GM12875 (cell line): ENCODE results near the gene NT5C1A.

ENCODE experiments used
- H3K4me3 ChIP-seq: one replicate; pipeline ENCODE4 v1.5.1; 2011; ENCODE audit warnings: low read depth, low read length, control low read depth
- TF ChIP-seq, protein P1 (sequence below): IDR thresholded peaks from 2 replicates; pipeline ENCODE4 v1.5.1; 2011; ENCODE audit warnings: low read depth, mild to moderate bottlenecking, control low read depth, inconsistent platforms, low read length, moderate library complexity, borderline replicate concordance; ENCODE audit not compliant: insufficient read depth

Gene NT5C1A

DNA sequence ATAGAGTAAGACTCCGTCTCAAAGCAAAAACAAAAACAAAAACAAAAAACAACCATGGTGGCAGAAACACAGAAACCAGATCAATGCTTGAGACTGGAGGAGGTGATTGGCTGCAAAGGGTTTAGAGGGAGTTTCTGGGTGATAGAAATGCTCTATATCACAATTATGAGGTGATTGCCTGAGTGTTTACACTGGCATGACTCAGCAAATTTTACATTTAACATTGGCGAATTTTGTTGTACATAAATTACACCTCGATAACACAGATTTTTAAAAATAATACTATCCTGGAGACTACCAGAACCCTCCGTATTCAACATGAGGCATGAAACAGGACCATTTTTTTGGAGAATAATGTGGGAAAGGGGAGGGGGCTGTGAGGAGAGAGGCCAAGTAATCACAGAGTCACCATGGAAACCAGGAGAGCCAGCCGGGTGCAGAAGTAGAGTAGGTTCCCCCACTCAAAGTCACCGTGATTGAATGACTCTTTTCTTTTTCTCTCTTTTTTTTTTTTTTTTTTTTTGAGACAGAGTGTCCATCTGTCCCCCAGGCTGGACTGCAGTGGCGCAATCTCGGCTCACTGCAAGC, 56.7 kb downstream of the NT5C1A start:
- TF ChIP-seq, protein P1, sequence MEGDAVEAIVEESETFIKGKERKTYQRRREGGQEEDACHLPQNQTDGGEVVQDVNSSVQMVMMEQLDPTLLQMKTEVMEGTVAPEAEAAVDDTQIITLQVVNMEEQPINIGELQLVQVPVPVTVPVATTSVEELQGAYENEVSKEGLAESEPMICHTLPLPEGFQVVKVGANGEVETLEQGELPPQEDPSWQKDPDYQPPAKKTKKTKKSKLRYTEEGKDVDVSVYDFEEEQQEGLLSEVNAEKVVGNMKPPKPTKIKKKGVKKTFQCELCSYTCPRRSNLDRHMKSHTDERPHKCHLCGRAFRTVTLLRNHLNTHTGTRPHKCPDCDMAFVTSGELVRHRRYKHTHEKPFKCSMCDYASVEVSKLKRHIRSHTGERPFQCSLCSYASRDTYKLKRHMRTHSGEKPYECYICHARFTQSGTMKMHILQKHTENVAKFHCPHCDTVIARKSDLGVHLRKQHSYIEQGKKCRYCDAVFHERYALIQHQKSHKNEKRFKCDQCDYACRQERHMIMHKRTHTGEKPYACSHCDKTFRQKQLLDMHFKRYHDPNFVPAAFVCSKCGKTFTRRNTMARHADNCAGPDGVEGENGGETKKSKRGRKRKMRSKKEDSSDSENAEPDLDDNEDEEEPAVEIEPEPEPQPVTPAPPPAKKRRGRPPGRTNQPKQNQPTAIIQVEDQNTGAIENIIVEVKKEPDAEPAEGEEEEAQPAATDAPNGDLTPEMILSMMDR = no peak
- no peak overlapping the region for H3K4me3 ChIP-seq

DNA sequence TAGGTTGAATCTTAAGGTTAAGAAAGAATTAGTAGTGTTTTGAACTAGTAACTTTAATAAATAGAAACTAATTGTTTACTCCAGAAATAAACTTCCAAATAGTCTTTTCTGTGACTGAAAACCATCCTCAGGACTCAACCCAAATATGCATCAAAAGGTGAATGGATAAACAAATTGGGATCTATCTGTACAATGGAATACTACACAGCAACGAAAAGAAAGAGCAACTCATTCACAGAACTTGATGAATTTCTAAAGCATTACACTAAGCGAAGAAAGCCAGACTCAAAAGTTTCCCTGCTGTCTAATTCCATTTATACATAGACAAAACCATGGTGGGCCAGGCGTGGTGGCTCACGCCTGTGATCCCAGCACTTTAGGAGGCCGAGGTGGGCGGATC, 57.4 kb downstream of the NT5C1A start:
- TF ChIP-seq, protein P1 = no peak

GRCh38 chr1:39613250-39613649, 58.7 kb downstream of the NT5C1A start:
- H3K4me3 ChIP-seq = no peak overlapping the region

More for the DNA sequence above, 57.4 kb downstream of the NT5C1A start:
- H3K4me3 ChIP-seq = no peak overlapping the region

DNA sequence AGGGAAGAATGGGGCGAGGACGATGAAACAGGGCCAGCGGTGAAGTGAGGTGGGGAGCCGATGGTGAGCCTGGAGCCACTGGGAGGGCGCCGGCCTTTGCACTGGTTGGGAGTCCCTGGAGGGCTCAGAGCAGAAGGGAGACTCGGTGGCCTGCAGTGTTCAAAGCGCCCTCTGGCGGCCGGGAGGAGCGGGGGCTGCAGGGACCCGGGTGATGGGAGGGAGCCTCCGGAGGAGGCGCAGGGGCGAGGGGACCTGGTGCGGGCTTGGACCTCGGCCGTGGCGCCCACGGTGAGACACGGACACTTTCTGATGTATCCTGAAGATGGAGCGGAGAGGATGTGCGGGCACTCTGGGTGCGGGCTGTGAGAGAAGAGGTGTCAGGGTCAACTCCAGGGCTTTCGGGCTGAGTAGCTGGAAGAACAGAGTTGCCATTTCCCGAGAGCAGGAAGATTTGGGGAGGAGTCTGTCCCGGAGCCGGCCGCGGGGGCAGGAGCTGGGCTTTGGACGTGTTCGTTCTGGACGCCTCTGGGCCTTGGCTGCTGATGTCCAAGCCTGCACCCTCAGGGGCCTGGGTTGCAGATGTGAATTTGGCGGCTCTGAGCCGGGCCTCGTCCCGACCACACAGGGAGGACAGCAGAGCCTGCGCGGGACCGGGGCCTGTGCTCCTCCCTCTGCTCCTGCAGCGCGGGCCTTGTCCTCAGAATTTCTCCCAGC, 62.1 kb downstream of the NT5C1A start:
- H3K4me3 ChIP-seq = no peak overlapping the region
- TF ChIP-seq, protein P1 = peak; percentile 94

More at GRCh38 chr1:39613250-39613649, 58.7 kb downstream of the NT5C1A start:
- TF ChIP-seq, protein P1 = no peak
